HG02759 (cell line): ENCODE measurements around the gene SAMD11.

Experiments used
- ATAC-seq: cut with Tn5 transposase; IDR thresholded peaks from one replicate; pipeline ENCODE4 v1.9.1; 2021; ENCODE audit warnings: mild to moderate bottlenecking, moderate library complexity; ENCODE audit not compliant: unreplicated experiment

The SAMD11 gene

DNA sequence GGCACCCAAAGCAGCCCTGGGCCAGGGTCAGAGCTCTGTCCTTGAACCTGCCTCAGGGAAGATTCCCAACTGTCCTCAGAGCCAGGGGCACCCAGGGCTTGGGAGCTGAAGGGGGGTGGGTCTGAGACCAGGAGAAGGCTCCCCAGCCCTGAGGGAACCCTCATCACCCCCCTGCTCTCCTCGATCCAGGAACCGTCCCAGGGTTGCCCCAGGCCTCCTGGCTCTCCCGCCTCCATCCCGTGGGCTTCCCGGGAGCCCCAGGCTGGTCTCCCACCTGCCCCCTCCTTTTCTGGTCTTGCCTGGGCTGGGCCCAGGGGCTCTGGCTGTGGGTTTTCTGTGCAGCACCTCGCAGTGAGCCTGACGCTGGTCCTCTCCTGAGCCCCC lies 6.7 kb upstream of the SAMD11 start:
- ATAC-seq, result no peak

DNA sequence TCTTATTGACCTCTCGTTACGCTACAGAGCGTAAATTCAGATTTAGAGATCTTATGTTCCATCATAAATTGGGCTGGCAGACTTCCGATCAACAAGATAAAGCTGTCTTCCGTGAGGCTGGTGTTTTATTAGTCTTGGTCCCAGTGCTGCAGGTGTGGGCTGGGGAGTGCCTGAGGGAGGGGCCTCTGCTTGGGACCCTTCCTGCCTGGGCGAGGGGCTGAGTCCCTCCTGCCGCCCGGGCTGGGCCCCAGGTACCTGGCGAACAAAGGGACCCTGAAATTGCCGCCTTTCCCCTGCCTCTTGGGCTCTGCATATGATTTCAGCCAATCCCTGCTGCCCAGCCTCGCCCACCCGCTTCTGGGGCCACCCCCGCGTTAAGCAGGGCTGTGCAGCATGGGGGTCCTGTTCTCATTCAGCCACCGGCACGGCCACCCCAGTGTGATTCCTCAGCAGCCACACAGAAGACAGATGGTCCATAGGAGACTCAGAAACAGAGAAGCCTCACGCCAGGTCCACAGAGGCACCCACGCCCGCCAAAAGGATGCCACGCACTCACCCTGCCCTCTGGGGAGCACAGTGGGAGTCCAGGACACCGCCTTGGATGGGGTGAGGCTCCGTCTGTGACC lies 6.1 kb upstream of the SAMD11 start:
- no peak for ATAC-seq

DNA sequence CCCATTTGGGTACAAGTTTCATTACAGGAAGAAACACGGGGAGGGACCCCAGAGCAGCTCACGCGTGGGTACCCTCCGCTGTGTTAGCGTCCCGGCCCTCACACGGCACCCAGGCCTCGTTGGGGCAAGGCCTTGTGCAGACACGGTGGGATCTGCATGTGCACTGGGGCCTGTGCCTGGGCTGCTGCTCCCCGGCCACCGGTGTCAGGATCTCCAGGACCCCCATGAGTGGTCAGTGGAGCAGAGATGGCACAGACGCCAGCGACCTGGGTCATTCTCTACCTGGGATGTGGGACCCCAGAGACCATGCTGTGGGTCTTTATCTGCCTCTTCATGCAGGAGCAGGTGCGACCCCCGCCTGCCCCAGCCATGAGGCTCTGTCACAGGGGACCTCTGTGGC lies 5.4 kb upstream of the SAMD11 start:
- no peak for ATAC-seq

DNA sequence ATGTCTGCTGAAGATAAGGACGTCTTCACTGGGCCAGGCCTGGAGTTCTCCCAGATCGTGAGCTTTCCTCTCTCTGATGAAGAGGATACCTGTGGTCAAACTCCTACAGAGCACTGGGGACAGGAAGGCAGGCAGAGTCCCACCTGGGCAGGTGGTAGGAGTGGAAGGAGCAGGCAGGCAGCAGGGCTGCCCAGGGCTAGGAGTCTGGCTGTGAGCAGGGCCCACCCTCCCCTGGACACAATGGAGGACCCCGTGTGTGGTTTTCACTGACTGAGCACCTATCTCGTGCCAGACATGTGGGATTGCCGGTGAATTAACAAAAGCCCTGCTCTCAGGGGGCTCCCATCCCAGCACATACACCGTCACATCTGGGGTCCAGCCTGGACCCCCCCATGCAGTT lies 4.9 kb upstream of the SAMD11 start:
- ATAC-seq, result no peak

GRCh38 chr1:919271-919872 lies 4.4 kb upstream of the SAMD11 start:
- ATAC-seq, result no peak

DNA sequence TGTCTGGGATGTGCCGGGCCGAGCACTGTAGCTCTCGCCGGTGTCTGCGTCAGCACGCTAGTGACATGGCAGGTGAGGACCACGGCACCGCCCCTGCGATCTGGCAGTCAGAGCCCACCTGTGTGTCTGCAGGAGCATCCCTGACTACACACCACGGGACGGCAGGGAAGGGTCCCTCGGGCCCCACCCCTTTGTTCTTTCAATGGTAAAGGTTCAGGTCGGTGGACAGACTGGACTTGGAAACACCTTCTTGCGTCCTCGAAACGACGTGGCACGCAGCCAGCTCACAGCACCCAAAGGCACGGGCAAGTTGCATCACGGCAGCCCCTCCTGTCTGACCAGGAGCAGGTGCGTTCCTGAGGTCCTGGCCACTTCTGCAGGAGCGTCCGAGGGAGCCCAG lies 3.7 kb upstream of the SAMD11 start:
- no peak for ATAC-seq

GRCh38 chr1:920521-920920 lies 3.2 kb upstream of the SAMD11 start:
- ATAC-seq, result no peak

DNA sequence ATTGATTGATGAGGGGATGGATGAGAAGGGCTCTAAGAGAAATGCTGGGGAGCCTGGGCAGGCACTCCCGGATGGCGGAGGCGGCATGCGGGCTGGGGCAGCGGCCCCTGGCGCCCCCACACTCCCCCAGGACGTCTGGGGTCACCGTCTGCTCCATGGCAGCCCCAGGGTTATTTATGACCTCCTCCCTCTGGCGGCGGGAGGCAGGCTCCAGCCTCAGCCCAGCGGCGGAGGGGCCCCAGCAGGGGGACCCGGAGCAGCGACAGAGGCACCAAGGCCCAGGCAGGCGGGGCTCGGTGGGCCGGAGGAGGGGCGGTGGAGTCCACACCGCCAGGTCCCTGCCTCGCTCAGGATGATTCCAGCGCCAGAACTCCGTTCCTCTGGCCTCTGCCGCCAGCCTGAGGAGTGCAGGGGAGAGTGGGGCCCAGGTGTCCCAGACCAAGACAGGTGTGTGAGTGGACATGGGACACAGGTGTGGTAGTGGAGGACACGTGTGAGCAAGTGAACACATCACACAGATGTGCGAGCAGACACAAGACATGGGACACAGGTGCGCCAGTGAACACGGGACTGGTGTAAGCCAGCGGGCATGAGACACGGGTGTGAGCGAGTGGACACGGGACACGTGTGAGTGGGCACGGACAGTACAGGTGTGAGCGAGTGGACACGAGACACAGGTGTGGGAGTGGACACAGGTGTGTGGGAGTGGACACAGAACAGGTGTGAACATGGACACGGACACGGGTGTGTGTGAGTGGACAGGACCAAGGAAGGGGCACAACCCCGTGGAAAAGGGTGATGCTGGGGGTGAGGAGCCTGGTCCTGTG lies 2.5 kb upstream of the SAMD11 start:
- no peak for ATAC-seq

DNA sequence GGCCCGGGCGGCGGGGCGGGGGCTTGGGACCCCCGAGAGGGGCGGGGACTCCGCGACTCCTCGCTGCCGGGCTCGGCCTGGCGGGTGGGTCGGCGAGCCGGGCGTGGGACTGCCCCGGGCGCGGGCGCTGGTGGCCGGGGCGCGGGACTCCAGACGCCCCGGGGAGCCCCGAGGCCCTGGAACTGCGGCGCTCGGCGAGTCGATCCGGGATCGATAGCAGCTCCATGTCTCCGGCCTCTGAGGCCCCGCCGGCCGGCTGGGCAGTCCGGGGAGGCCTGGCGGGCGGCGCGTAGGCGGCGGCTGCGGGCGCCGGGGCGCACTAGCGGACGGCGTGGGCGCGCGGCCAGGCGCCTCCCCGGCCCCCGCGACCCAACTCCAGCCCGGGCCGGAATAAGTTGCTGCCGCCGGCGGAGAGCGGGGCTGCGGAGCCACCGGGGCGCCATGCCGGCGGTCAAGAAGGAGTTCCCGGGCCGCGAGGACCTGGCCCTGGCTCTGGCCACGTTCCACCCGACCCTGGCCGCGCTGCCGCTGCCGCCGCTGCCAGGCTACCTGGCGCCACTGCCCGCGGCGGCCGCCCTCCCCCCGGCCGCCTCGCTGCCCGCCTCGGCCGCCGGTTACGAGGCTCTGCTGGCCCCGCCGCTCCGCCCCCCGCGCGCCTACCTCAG lies 400 bp downstream of the SAMD11 start:
- no peak for ATAC-seq

- no peak for ATAC-seq
Measured at GRCh38 chr1:924656-925560, 1.2 kb downstream of the SAMD11 start.

DNA sequence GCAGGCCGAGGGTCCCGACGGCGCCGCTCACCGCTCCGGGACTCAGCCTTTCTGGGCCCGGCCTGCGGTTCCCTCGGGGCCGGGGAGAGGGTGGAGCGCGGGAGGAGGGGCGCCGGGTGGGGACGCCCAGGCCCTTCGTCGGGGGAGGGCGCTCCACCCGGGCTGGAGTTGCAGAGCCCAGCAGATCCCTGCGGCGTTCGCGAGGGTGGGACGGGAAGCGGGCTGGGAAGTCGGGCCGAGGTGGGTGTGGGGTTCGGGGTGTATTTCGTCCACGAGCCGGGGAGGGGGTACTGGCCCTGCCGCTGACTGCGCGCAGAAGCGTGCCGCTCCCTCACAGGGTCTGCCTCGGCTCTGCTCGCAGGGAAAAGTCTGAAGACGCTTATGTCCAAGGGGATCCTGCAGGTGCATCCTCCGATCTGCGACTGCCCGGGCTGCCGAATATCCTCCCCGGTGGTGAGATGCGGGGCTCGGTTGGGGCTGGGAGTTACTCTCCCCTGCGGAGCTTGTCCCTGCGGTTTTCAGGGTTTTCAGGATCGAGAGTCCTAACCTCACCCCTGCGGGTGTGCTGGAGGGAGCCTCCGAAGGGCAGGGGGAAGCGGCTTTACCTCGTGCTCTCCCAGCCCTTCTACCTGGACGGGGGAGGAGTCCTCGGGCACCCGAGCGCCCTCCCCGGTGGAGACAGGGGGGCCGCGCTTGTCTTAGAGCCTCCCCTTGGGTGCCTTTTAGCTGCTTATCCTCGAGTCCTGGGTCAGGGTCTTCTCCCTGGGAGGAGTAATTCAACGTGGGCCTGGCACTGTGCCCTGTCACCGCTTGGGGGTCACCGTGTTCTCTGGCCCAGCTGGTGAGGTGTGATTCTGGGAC lies 2.1 kb downstream of the SAMD11 start:
- ATAC-seq, result no peak

GRCh38 chr1:927234-927633 lies 3.5 kb downstream of the SAMD11 start:
- ATAC-seq, result no peak

GRCh38 chr1:927748-928147 lies 4.0 kb downstream of the SAMD11 start:
- ATAC-seq, result no peak

DNA sequence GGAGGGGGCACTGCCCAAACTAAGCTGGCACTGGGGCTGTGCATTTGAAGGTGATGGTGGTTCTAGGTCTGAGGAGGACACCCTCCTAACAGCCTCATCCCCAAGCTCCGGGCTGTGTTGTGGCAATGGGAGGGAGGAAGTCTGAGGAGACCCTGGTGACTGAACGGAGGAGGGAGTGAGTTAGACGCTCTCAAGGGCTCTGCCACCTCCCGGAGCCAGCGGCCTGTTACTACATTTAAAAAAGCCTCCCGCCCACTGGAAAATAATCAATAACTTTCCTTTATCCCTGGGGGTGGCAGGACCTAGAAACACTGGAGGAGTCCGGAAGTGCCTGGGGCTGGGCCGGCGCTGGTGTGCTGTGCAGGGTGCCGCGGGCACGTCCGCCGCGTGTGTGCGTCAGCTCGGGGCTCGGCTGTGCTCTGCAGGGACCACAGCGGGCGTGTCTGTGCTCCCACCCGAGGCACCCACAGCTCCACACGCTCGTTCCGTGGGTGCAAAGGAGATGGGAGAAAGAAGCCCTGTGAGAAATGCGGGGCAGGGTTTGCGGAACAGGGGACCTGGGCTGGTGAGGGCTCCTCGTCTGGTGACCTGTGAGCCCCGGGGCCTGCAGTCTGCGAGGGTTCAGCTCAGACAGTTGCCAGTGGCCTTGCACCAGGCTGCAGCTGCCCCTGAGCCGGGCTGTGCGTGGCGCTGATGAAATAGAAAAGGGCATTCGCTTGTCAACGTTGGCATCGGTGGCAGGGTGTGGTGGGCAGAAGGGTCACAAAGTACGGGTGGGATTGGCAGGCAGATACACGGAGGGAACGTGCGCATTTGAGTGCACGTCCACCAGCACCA lies 5.3 kb downstream of the SAMD11 start:
- no peak for ATAC-seq

DNA sequence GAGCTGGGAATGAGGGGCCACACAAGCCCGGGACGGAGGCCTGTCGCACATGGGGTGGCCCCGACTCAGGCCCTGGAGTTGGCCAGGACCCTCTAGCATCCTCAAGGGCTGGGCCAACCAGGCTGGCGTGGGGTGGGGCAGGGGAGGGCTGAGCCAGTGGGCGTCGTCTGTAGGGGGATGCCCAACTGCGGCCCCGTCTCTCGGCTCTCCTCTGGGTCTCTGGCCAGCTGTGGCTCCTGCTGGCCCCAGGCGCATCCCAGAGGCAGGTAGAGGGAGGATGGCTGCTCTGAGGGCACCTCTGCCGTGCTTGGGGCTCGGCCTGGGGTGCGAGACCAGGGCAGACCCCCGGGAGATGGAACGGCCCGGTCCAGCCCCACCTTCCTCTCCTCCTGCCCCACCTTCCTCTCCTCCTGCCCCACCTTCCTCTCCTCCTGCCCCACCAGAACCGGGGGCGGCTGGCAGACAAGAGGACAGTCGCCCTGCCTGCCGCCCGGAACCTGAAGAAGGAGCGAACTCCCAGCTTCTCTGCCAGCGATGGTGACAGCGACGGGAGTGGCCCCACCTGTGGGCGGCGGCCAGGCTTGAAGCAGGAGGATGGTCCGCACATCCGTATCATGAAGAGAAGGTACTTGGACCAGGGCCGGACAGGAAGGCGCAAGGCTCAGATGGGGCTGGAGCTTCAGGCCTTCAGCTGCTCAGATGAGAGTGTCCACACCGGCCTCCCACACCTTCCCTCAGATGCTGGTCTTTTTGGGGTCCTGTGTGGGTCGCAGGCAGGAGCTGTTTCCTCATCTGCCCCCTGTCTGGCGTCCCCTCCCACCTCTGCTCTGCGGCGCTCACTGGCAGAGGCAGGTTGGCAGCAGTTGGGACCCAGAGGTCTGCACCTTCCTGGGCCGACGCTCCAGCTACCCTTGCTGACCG lies 6.2 kb downstream of the SAMD11 start:
- ATAC-seq, result no peak

DNA sequence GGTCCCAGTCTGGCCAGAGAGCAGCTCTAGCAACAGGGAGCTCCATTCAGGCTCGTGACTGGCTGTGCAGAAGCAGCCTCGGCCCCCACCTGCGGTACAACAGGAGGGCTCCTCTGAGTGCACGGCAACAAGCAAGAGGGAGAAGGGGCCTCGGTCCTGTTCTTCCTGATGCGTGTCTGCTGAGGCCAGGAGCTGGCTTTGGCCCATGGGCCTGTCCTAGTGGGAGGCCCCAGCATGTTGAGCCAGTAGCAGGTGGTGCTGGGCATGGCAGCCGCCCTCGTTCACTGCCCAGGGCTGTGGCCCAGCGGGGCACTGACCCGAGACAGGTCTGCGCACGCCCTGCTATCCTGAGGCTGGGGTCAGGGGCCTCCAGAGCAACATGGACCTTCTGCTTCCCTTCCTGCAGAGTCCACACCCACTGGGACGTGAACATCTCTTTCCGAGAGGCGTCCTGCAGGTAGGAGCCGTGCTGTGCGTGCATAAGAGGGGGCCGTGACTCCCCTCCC lies 7.0 kb downstream of the SAMD11 start:
- ATAC-seq, result no peak

- ATAC-seq, result no peak
Measured at GRCh38 chr1:931380-932172, 7.9 kb downstream of the SAMD11 start.
